ENCODE measurements around the gene CLCN2. TPM values are rescaled to one million over a fixed set of nuclear protein-coding genes. Genes with fewer than 3 reads are reported as not detected.

CLCN2 gene
- total RNA-seq, 1 donor from 2014 or later, result 16.9 TPM

- DNase-seq (ENCODE audit: low spot score in 2 of 2, unreplicated experiment in 2 of 2), result no peak
- Mint-ChIP-seq H3K4me3 (no peak overlapping the region), H3K4me1 (peaks cover 15% of the 10 kb centered on the region), H3K9me3 (no peaks in the 10 kb centered on the region), H3K27me3 (ENCODE audit: low read depth) (no peaks in the 10 kb centered on the region), H3K27ac (no peak overlapping the region), H3K36me3 (peaks cover 8% of the 10 kb centered on the region)
- no peak for TF ChIP-seq CTCF (IDR thresholded peaks at IDR 0.05; ENCODE audit: unreplicated experiment)
Measured at GRCh38 chr3:184352149-184352785, 9.1 kb downstream of the CLCN2 start.

GRCh38 chr3:184351511-184352148, 9.8 kb downstream of the CLCN2 start:
- no peak for TF ChIP-seq CTCF (IDR thresholded peaks at IDR 0.05; ENCODE audit: unreplicated experiment)
- DNase-seq (ENCODE audit: low spot score in 2 of 2, unreplicated experiment in 2 of 2), result no peak
- H3K9me3 Mint-ChIP-seq, result no peaks in the 10 kb centered on the region
- no peaks in the 10 kb centered on the region for H3K27me3 Mint-ChIP-seq (ENCODE audit: low read depth)
- H3K4me3 Mint-ChIP-seq, result no peak overlapping the region
- no peak overlapping the region for H3K27ac Mint-ChIP-seq
- H3K36me3 Mint-ChIP-seq, result peaks cover 8% of the 10 kb centered on the region
- H3K4me1 Mint-ChIP-seq, result peaks cover 15% of the 10 kb centered on the region

- Mint-ChIP-seq H3K27ac (no peak overlapping the region), H3K36me3 (peaks cover 8% of the 10 kb centered on the region), H3K27me3 (ENCODE audit: low read depth) (no peaks in the 10 kb centered on the region), H3K4me3 (no peak overlapping the region), H3K9me3 (no peaks in the 10 kb centered on the region), H3K4me1 (peaks cover 16% of the 10 kb centered on the region)
- DNase-seq (ENCODE audit: low spot score in 2 of 2, unreplicated experiment in 2 of 2), result no peak
- TF ChIP-seq CTCF (IDR thresholded peaks at IDR 0.05; ENCODE audit: unreplicated experiment), result no peak
Measured at GRCh38 chr3:184350618-184351017, 10.8 kb downstream of the CLCN2 start.

GRCh38 chr3:184349563-184350470, 11.6 kb downstream of the CLCN2 start:
- no peak overlapping the region for H3K27ac Mint-ChIP-seq

GRCh38 chr3:184348057-184348382, 13.4 kb downstream of the CLCN2 start:
- H3K4me1 Mint-ChIP-seq, result peaks cover 21% of the 10 kb centered on the region
- peaks cover 7% of the 10 kb centered on the region for H3K36me3 Mint-ChIP-seq
- no peak for DNase-seq (ENCODE audit: low spot score in 2 of 2, unreplicated experiment in 2 of 2)
- no peaks in the 10 kb centered on the region for H3K27me3 Mint-ChIP-seq (ENCODE audit: low read depth)
- H3K27ac Mint-ChIP-seq, result peak overlapping the region; percentile 81
- H3K4me3 Mint-ChIP-seq, result no peak overlapping the region
- no peak for TF ChIP-seq CTCF (IDR thresholded peaks at IDR 0.05; ENCODE audit: unreplicated experiment)
- no peaks in the 10 kb centered on the region for H3K9me3 Mint-ChIP-seq

More at GRCh38 chr3:184349563-184350470, 11.6 kb downstream of the CLCN2 start:
- Mint-ChIP-seq H3K9me3 (no peaks in the 10 kb centered on the region), H3K36me3 (peaks cover 7% of the 10 kb centered on the region), H3K27me3 (ENCODE audit: low read depth) (no peaks in the 10 kb centered on the region), H3K4me3 (no peak overlapping the region), H3K4me1 (peaks cover 21% of the 10 kb centered on the region)
- TF ChIP-seq CTCF (IDR thresholded peaks at IDR 0.05; ENCODE audit: unreplicated experiment), result no peak
- no peak for DNase-seq (ENCODE audit: low spot score in 2 of 2, unreplicated experiment in 2 of 2)

Data from mesothelial cell of epicardium (in vitro differentiated cells).